ENCODE results near the gene EML6. TPM values are rescaled to one million over a fixed set of nuclear protein-coding genes. Genes with fewer than 3 reads are reported as not detected.

Gene EML6
- total and polyA plus RNA-seq, 3 donors from 2014 or later: 7.6 to 17.3 (median 12.1) TPM

GRCh38 chr2:54809819-54810218 is 86.4 kb downstream of the EML6 start:
- H3K36me3 ChIP-seq (ENCODE audit: low read depth, missing control alignments): no peaks in the 10 kb centered on the region
- no peak overlapping the region for H3K4me3 ChIP-seq
- DNase-seq: no peak
- TF ChIP-seq CTCF (IDR thresholded peaks at IDR 0.05) (no peak), POLR2A (IDR thresholded peaks at IDR 0.05) (no peak)
- H3K4me1 ChIP-seq: no peaks in the 10 kb centered on the region
- no peaks in the 10 kb centered on the region for H3K9me3 ChIP-seq
- no peak overlapping the region for H3K27ac ChIP-seq
- intact Hi-C loops (cut with DNase I; ENCODE audit: low total_unique reads): no loop called here
- no peaks in the 10 kb centered on the region for H3K27me3 ChIP-seq

- 72 to 73% methylated on average over 3 of the region's 3 CpGs for WGBS, 2 donors
- Histone ChIP-seq H3K27me3 (no peaks in the 10 kb centered on the region), H3K9me3 (no peaks in the 10 kb centered on the region), H3K36me3 (ENCODE audit: low read depth, missing control alignments) (no peaks in the 10 kb centered on the region), H3K4me1 (no peaks in the 10 kb centered on the region), H3K4me3 (no peak overlapping the region), H3K27ac (no peak overlapping the region)
- intact Hi-C loops (cut with DNase I; ENCODE audit: low total_unique reads): no loop called here
- DNase-seq: no peak
- no peak for TF ChIP-seq CTCF (IDR thresholded peaks at IDR 0.05)
- no peak for TF ChIP-seq POLR2A (IDR thresholded peaks at IDR 0.05)
Observed at GRCh38 chr2:54810246-54810645, 86.8 kb downstream of the EML6 start.

- H3K27ac ChIP-seq: no peak overlapping the region
- DNase-seq: no peak
- WGBS, 2 donors: 88 to 95% methylated on average over 1 of the region's 1 CpG
- no peaks in the 10 kb centered on the region for H3K4me1 ChIP-seq
- H3K9me3 ChIP-seq: no peaks in the 10 kb centered on the region
- H3K36me3 ChIP-seq (ENCODE audit: low read depth, missing control alignments): no peaks in the 10 kb centered on the region
- TF ChIP-seq POLR2A (IDR thresholded peaks at IDR 0.05) (no peak), CTCF (IDR thresholded peaks at IDR 0.05) (no peak)
- no peak overlapping the region for H3K4me3 ChIP-seq
- H3K27me3 ChIP-seq: no peaks in the 10 kb centered on the region
- intact Hi-C loops (cut with DNase I; ENCODE audit: low total_unique reads): no loop called here
Observed at GRCh38 chr2:54813584-54813983, 90.1 kb downstream of the EML6 start.

- DNase-seq: no peak
- TF ChIP-seq POLR2A (IDR thresholded peaks at IDR 0.05) (no peak), CTCF (IDR thresholded peaks at IDR 0.05) (no peak)
- Histone ChIP-seq H3K27ac (no peak overlapping the region), H3K4me3 (no peak overlapping the region), H3K9me3 (no peaks in the 10 kb centered on the region), H3K4me1 (no peaks in the 10 kb centered on the region), H3K36me3 (ENCODE audit: low read depth, missing control alignments) (no peaks in the 10 kb centered on the region), H3K27me3 (no peaks in the 10 kb centered on the region)
- intact Hi-C loops (cut with DNase I; ENCODE audit: low total_unique reads): no loop called here
- WGBS, 2 donors: 72 to 74% methylated on average over 9 of the region's 9 CpGs
Observed at GRCh38 chr2:54814389-54815147, 91.1 kb downstream of the EML6 start.

- Histone ChIP-seq H3K36me3 (ENCODE audit: low read depth, missing control alignments) (no peaks in the 10 kb centered on the region), H3K4me3 (no peak overlapping the region), H3K4me1 (no peaks in the 10 kb centered on the region), H3K27me3 (no peaks in the 10 kb centered on the region), H3K9me3 (no peaks in the 10 kb centered on the region), H3K27ac (no peak overlapping the region)
- DNase-seq: no peak
- intact Hi-C loops (cut with DNase I; ENCODE audit: low total_unique reads): no loop called here
- TF ChIP-seq CTCF (IDR thresholded peaks at IDR 0.05): no peak
- no peak for TF ChIP-seq POLR2A (IDR thresholded peaks at IDR 0.05)
- WGBS, 2 donors: 95 to 97% methylated on average over 1 of the region's 1 CpG
Observed at GRCh38 chr2:54815148-54815539, 91.7 kb downstream of the EML6 start.
